Measurements from ENCODE around the gene EBF4. TPM values are rescaled to one million over a fixed set of nuclear protein-coding genes. Genes with fewer than 3 reads are reported as not detected.
A peak's percentile ranks its signal among the peaks of the same experiment; 100 is the strongest.

The EBF4 gene
- total RNA-seq, 1 donor from 2014 or later: 11.0 TPM

- peaks cover 6% of the 10 kb centered on the region for H3K4me1 Mint-ChIP-seq (ENCODE audit: low read depth, unreplicated experiment)
- no peak overlapping the region for H3K4me3 Mint-ChIP-seq (ENCODE audit: unreplicated experiment)
- H3K36me3 Mint-ChIP-seq (ENCODE audit: unreplicated experiment): peaks cover 4% of the 10 kb centered on the region
- H3K9me3 Mint-ChIP-seq (ENCODE audit: unreplicated experiment): peaks cover 14% of the 10 kb centered on the region
- no peak for DNase-seq
- no peak overlapping the region for H3K27ac Mint-ChIP-seq (ENCODE audit: unreplicated experiment)
- H3K27me3 Mint-ChIP-seq (ENCODE audit: unreplicated experiment): peaks cover 13% of the 10 kb centered on the region
- TF ChIP-seq, protein P1, sequence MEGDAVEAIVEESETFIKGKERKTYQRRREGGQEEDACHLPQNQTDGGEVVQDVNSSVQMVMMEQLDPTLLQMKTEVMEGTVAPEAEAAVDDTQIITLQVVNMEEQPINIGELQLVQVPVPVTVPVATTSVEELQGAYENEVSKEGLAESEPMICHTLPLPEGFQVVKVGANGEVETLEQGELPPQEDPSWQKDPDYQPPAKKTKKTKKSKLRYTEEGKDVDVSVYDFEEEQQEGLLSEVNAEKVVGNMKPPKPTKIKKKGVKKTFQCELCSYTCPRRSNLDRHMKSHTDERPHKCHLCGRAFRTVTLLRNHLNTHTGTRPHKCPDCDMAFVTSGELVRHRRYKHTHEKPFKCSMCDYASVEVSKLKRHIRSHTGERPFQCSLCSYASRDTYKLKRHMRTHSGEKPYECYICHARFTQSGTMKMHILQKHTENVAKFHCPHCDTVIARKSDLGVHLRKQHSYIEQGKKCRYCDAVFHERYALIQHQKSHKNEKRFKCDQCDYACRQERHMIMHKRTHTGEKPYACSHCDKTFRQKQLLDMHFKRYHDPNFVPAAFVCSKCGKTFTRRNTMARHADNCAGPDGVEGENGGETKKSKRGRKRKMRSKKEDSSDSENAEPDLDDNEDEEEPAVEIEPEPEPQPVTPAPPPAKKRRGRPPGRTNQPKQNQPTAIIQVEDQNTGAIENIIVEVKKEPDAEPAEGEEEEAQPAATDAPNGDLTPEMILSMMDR (IDR thresholded peaks at IDR 0.05; ENCODE audit: partially characterized antibody, unreplicated experiment): no peak
These were observed 33.0 kb upstream of the EBF4 start for GRCh38 chr20:2659547-2659946.

- TF ChIP-seq, protein P1 (IDR thresholded peaks at IDR 0.05; ENCODE audit: partially characterized antibody, unreplicated experiment): no peak
- Mint-ChIP-seq H3K27me3 (ENCODE audit: unreplicated experiment) (peaks cover 8% of the 10 kb centered on the region), H3K36me3 (ENCODE audit: unreplicated experiment) (peaks cover 4% of the 10 kb centered on the region), H3K4me1 (ENCODE audit: low read depth, unreplicated experiment) (peaks cover 4% of the 10 kb centered on the region), H3K4me3 (ENCODE audit: unreplicated experiment) (peak overlapping the region; percentile 95), H3K9me3 (ENCODE audit: unreplicated experiment) (peaks cover 11% of the 10 kb centered on the region), H3K27ac (ENCODE audit: unreplicated experiment) (peak overlapping the region; percentile 87)
- DNase-seq: no peak
These were observed 29.2 kb upstream of the EBF4 start for GRCh38 chr20:2663364-2663886.

DNA sequence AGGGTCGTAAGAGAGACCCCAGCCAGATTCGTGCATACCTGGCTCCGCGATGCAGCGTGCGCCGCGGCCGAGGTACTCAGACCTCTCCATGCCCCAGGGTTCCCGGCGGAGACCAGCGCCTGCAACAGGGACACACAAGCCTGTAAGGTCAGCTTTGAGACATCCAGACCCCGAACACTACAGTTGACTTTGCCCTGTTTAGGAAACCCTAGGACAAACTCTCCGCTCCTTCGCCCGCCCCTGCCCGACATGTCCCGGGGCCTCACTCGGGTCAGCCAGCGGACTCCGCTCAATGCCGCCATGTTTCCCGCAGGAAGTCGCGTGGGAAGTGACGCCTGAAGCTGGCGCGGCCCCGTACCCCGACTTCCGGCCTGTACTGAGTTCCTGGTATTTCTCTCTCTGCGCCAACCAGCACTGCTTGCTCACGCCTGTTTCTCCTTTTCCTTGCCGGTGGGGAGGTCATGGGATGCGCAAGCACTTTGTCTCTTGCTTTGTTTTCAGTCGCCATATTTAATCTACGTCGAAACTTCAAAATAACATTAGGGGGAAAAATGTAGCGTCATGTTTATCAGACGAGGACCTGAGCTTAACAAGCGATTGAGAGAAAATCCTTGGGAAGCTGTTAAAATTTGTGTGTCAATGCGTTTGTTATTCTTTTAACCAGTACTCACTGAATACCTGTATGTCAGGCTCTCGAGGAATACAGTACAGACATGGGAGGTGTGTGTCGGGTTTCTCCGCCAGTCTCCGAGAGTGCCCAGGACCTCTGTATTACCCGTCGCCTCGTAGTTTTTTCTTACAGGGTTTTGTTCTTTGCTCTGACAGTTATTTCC is 28.5 kb upstream of the EBF4 start, which contains the start of gene IDH3B:
IDH3B (minus strand) TSS at position 330 of the 833 bp plus-strand sequence; CDS start at position 302, 28 bp downstream.
- Mint-ChIP-seq H3K9me3 (ENCODE audit: unreplicated experiment) (peaks cover 9% of the 10 kb centered on the region), H3K4me3 (ENCODE audit: unreplicated experiment) (peak within 1 kb of the TSS; percentile 95), H3K4me1 (ENCODE audit: low read depth, unreplicated experiment) (peaks cover 4% of the 10 kb centered on the region), H3K27ac (ENCODE audit: unreplicated experiment) (peak within 1 kb of the TSS; percentile 90), H3K27me3 (ENCODE audit: unreplicated experiment) (peaks cover 7% of the 10 kb centered on the region), H3K36me3 (ENCODE audit: unreplicated experiment) (no peaks in the 10 kb centered on the region)
- peak; percentile 92 for DNase-seq
- TF ChIP-seq, protein P1 (IDR thresholded peaks at IDR 0.05; ENCODE audit: partially characterized antibody, unreplicated experiment): no peak

GRCh38 chr20:2671977-2672376 is 20.6 kb upstream of the EBF4 start:
- TF ChIP-seq, protein P1 (IDR thresholded peaks at IDR 0.05; ENCODE audit: partially characterized antibody, unreplicated experiment): no peak
- H3K4me1 Mint-ChIP-seq (ENCODE audit: low read depth, unreplicated experiment): no peaks in the 10 kb centered on the region
- peaks cover 6% of the 10 kb centered on the region for H3K27me3 Mint-ChIP-seq (ENCODE audit: unreplicated experiment)
- peaks cover 1% of the 10 kb centered on the region for H3K9me3 Mint-ChIP-seq (ENCODE audit: unreplicated experiment)
- no peak overlapping the region for H3K4me3 Mint-ChIP-seq (ENCODE audit: unreplicated experiment)
- no peaks in the 10 kb centered on the region for H3K36me3 Mint-ChIP-seq (ENCODE audit: unreplicated experiment)
- no peak overlapping the region for H3K27ac Mint-ChIP-seq (ENCODE audit: unreplicated experiment)
- DNase-seq: no peak

DNA sequence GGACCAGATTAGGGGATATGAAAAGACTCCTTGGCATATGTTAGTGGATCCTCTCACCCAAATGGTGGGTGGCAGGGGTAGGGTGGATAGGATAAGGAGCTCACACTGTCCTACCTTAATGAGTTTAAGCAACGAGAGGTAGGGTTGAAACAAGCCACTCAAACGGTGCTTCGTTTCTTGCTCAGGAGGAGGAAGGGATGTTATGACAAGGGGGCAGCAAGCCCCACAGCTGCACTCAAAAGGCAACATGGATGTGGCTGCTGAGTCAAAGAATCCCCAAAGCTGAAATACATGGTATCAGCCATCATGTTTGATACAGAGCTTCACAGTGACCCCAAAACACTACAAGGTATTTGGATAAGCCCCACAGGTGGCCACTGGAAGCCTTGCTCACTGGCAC is 20.1 kb upstream of the EBF4 start:
- H3K4me3 Mint-ChIP-seq (ENCODE audit: unreplicated experiment): no peak overlapping the region
- no peaks in the 10 kb centered on the region for H3K4me1 Mint-ChIP-seq (ENCODE audit: low read depth, unreplicated experiment)
- H3K27me3 Mint-ChIP-seq (ENCODE audit: unreplicated experiment): peaks cover 6% of the 10 kb centered on the region
- H3K36me3 Mint-ChIP-seq (ENCODE audit: unreplicated experiment): no peaks in the 10 kb centered on the region
- DNase-seq: no peak
- TF ChIP-seq, protein P1 (IDR thresholded peaks at IDR 0.05; ENCODE audit: partially characterized antibody, unreplicated experiment): no peak
- H3K9me3 Mint-ChIP-seq (ENCODE audit: unreplicated experiment): peaks cover 1% of the 10 kb centered on the region
- no peak overlapping the region for H3K27ac Mint-ChIP-seq (ENCODE audit: unreplicated experiment)
